Muscle layer of duodenum (tissue), 2 donors: Measurements from ENCODE around the gene PTPN12.
A peak's percentile ranks its signal among the peaks of the same experiment; 100 is the strongest.
"Not testable (repeated sequence)": the region's sequence is repeated elsewhere in the genome, so short reads cannot be mapped to it uniquely, and the experiment has no call there.

Source experiments
- H3K27ac ChIP-seq: one replicate; pipeline ENCODE4 v1.7.0; 2013; ENCODE audit warnings: mild to moderate bottlenecking, low read length
- H3K27me3 ChIP-seq: one replicate; pipeline ENCODE4 v1.7.0; 2013; ENCODE audit warnings: low read depth, mild to moderate bottlenecking, control low read depth, low read length
- H3K36me3 ChIP-seq, 2 donors: one replicate each; pipeline ENCODE4 v1.7.0; 2013; ENCODE audit warnings: low read length in 2 of 2, control low read depth in 1 of 2, mild to moderate bottlenecking in 1 of 2; ENCODE audit not compliant: insufficient read depth in 2 of 2, control insufficient read depth in 1 of 2
- H3K4me1 ChIP-seq, 2 donors: one replicate each; pipeline ENCODE4 v1.7.0; 2013; ENCODE audit warnings: low read length in 2 of 2, mild to moderate bottlenecking in 2 of 2, control low read depth in 1 of 2, moderate library complexity in 1 of 2; ENCODE audit not compliant: insufficient read depth in 2 of 2, control insufficient read depth in 1 of 2
- H3K4me3 ChIP-seq, 2 donors: one replicate each; pipeline ENCODE4 v1.7.0; 2013; ENCODE audit warnings: low read length in 2 of 2, low read depth in 1 of 2, mild to moderate bottlenecking in 1 of 2
- H3K9me3 ChIP-seq, 2 donors: one replicate each; pipeline ENCODE4 v1.7.0; 2013; ENCODE audit warnings: low read length in 2 of 2, control low read depth in 1 of 2, mild to moderate bottlenecking in 1 of 2; ENCODE audit not compliant: control insufficient read depth in 1 of 2
- donor health status: healthy.

The PTPN12 gene

DNA sequence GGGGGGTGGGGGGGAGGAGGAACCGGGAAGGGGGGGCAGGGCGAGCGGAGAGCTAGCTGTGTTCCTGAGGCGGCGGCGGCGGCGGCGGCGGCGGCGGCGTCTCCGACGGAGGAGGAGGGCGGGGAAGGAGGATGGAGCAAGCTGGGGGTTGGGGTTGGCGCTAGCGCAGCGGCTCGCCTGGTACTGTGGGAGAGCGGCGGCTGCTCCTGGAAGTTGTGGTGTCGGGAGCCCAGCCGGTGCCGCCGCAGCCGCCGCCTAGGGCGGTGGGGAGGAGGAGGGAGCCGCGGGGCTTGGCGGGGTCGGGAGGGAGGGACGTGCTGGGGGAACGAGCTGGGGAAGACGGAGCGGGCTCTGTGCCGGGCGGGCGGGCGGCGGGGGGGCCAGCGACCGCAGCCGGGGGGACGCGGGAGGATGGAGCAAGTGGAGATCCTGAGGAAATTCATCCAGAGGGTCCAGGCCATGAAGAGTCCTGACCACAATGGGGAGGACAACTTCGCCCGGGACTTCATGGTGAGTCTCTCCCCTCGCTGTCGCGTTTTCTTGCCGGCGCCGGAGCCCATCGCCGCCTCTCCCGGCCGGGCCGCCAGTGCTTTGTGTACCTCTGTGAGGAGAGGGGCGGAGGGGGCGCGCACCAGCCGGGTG is at the start of gene PTPN12:
PTPN12 (plus strand) TSS at position 160 of the 642 bp plus-strand sequence; CDS start at position 412, 252 bp downstream.
- no peaks in the 10 kb centered on the region for H3K27me3 ChIP-seq
- H3K36me3 ChIP-seq = peaks cover 0 to 12% of the 10 kb centered on the region in 2 donors
- no peaks in the 10 kb centered on the region for H3K9me3 ChIP-seq
- peak within 1 kb of the TSS; percentile 97 to 99 for H3K4me3 ChIP-seq
- peaks cover 0 to 25% of the 10 kb centered on the region in 2 donors for H3K4me1 ChIP-seq
- peak within 1 kb of the TSS; percentile 99 for H3K27ac ChIP-seq

DNA sequence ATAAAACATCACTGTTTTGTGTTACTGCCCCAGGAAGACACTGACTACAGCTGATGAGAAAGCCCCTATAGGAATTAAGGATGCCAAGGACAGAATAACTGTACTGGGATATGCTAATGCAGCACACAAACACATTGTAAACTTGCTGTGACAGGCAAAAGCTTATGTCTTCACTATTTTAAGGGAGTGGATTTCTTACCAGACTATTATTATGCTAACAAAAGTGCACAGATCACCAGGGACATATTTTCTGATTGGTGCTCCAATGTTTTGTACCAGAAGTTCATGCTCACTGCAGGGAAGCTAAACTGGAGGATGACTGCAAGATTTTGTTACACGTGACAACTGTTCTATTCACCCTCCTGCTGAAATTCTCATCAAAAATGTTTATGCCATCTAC is 48.1 kb upstream of the PTPN12 start:
- Histone ChIP-seq H3K27me3 (no peaks in the 10 kb centered on the region), H3K27ac (no peak overlapping the region), H3K4me1 (no peaks in the 10 kb centered on the region), H3K36me3 (no peaks in the 10 kb centered on the region), H3K9me3 (no peaks in the 10 kb centered on the region), H3K4me3 (no peak overlapping the region)

DNA sequence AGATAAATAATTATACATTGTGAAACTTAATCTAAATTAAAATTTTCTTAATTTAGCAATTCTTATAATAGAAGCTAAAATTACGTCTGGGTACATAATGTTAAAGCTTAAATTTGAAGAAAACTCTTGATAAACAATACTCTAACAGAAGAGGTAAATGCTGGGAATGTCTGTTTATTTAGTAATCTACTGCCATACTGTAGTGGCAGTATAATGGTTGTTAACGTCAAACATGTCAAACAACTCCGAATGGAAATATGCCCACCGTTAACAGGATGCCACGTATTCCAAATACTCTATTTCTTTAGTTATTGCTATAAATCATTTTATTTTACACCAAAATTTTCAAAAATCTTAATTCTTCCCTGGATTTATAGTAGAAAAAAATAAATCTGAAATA is 40.0 kb upstream of the PTPN12 start:
- Histone ChIP-seq H3K27me3 (no peaks in the 10 kb centered on the region), H3K27ac (no peak overlapping the region), H3K4me3 (no peak overlapping the region), H3K36me3 (no peaks in the 10 kb centered on the region), H3K4me1 (no peaks in the 10 kb centered on the region), H3K9me3 (peaks cover 0 to 4% of the 10 kb centered on the region in 2 donors)

DNA sequence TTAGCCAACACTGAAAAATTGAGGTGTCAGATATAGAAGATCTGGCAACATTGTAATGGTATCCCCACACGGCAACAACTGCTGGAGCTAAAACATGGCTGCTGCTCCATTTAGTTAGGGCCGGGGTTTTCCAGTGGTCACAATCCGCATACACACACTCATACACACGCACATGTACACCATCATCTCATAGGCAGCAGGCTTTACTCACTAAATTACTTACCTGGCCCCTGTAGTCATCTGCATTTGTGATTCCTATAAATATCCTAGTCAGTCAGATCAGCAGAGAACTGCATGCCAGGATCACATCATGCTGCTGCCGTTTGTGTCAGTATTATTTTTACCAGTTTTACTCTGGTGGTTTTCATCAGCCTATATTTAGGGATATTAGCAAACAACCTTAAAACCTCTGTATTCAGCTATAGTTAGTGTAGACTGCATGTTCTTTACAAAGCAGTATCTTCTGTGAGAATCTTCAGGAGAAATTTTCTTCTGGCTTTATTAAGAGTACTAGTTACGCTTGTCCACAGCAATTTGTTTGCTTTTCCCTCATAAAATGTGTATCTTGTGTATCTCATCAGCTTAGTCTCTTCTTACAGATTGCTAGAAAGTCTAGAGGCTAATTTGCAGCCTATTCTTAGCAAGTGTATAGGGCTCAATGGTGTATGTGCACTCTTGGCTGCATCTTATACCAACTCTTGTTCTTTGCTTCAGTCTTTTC is 38.3 kb upstream of the PTPN12 start:
- Histone ChIP-seq H3K4me3 (no peak overlapping the region), H3K9me3 (peaks cover 0 to 4% of the 10 kb centered on the region in 2 donors)

DNA sequence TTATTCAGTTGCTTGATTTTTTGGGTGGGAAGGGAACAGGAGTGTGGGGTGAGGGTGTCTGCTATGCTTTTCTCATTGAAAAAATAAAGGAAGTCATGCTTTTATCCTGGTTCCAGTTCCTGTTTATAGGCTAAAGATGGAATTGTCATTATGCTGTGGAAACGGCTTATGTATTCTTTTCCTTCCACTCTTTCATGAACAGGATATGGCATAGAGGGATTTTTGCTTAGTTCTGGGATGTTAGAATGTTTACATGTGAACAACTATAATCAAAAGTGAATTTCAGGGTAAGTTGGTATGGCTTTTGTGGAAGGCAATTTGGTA is 35.9 kb upstream of the PTPN12 start:
- Histone ChIP-seq H3K4me3 (no peak overlapping the region), H3K27me3 (no peaks in the 10 kb centered on the region), H3K4me1 (no peaks in the 10 kb centered on the region), H3K36me3 (no peaks in the 10 kb centered on the region), H3K27ac (no peak overlapping the region), H3K9me3 (no peaks in the 10 kb centered on the region)

More for the DNA sequence above, 38.3 kb upstream of the PTPN12 start:
- Histone ChIP-seq H3K27me3 (no peaks in the 10 kb centered on the region), H3K4me1 (no peaks in the 10 kb centered on the region), H3K27ac (no peak overlapping the region), H3K36me3 (no peaks in the 10 kb centered on the region)

DNA sequence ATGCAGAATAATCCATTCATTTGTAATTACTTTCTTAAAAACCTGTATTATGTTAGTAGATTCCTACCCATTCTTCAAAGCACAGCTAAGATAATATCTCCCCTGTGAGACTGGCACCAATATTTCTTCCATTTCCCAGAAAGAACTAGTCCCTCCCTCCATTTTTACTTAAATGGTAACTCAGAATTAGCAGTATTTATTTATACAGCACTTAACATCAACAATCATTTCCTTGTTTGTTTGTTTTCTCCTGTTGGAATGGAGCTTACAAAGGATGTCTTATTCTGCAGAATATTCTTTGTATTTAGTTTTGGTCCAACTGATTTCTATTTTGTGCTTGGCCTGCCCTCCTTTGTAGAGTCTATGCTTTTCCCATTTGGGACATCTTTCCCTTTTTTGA is 32.1 kb upstream of the PTPN12 start:
- Histone ChIP-seq H3K4me3 (no peak overlapping the region), H3K4me1 (no peaks in the 10 kb centered on the region), H3K9me3 (no peaks in the 10 kb centered on the region), H3K27me3 (no peaks in the 10 kb centered on the region), H3K36me3 (no peaks in the 10 kb centered on the region), H3K27ac (no peak overlapping the region)

DNA sequence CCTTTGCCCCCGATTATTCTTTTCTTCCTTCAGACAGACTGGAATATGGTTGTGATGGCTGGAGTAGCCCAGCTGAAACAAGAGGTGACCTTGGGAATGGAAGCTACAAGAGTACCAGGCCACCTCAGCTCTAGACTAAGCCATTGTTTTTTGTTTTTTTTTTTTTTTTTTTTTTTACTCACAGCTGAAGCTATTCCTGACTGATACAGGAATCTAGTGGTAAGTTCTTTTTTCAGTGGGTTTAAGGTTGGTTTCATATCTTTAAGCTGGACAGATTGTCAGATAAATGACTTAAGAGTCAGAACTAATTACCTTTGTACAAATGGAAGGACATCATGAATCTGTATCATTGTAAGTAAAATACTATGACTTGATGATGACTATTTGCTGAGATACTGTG is 30.2 kb upstream of the PTPN12 start:
- H3K27me3 ChIP-seq = no peaks in the 10 kb centered on the region
- no peaks in the 10 kb centered on the region for H3K4me1 ChIP-seq
- H3K4me3 ChIP-seq = no peak overlapping the region
- H3K9me3 ChIP-seq = no peaks in the 10 kb centered on the region
- H3K27ac ChIP-seq = no peak overlapping the region
- no peaks in the 10 kb centered on the region for H3K36me3 ChIP-seq

DNA sequence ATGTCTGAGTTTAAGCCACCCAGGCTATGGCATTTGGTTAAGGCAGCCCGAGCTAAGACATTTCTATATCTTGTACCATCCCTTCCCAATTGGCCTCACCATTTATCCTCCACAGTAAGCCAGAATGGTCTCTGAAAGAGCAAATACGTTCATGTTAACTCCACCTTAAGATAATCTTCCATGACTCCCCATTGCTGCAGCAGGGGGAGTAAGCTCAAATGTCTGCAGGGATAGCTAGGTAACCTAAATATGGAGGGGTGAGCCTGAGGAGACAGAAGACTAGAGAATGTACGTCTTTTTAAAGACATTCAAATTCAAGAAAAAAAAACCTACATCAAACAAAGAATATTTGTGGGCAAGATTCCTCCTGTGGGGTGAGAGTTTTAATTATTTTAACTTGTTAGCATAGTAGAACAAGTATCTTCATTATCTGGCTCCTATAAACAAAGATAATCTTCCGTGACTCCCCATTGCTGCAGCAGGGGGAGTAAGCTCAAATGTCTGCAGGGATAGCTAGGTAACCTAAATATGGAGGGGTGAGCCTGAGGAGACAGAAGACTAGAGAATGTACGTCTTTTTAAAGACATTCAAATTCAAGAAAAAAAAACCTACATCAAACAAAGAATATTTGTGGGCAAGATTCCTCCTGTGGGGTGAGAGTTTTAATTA is 24.0 kb upstream of the PTPN12 start:
- not testable (repeated sequence) for H3K9me3 ChIP-seq, H3K4me3 ChIP-seq, H3K36me3 ChIP-seq

DNA sequence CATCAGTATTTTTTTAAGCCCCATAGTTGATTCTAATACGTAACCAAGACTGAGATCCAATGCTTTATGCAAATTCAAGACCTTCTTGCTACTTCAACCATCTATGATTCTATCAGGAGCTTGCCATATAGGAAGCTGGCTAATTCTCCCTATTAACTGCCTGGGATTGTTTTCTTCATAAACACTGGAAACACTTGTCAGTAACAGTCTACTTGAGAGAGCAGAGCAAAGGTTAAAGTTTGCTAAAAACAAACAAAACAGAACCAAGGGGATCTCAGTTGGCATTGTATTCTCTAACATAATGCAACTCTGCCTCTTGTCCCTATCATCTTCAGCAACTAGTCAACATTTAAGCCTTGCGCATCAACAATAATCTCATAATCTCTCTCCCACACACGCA is 21.0 kb upstream of the PTPN12 start:
- Histone ChIP-seq H3K27me3 (no peaks in the 10 kb centered on the region), H3K4me3 (no peak overlapping the region), H3K36me3 (no peaks in the 10 kb centered on the region), H3K27ac (no peak overlapping the region), H3K9me3 (no peaks in the 10 kb centered on the region), H3K4me1 (no peaks in the 10 kb centered on the region)

More for the DNA sequence above, 24.0 kb upstream of the PTPN12 start:
- H3K4me1 ChIP-seq, H3K27me3 ChIP-seq, H3K27ac ChIP-seq: not testable (repeated sequence)

DNA sequence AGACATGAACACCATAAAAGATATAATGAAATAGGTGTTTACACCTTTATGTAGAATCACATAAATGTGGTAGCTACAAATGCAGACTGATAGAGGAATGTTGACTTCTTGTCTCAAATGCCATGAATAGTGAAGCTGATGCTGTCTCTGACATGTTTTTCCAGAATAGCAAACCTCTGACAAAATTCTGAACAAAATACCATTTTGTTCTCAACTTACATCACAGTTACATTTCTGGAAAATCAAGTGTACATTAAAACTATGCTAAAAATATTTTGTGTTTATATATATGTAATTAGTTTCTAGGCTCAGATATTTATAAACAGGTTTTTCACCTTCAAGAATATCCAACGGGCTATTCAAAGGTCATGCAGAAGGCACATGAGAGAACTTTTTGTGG is 16.8 kb upstream of the PTPN12 start:
- H3K9me3 ChIP-seq = no peaks in the 10 kb centered on the region
- no peaks in the 10 kb centered on the region for H3K4me1 ChIP-seq

DNA sequence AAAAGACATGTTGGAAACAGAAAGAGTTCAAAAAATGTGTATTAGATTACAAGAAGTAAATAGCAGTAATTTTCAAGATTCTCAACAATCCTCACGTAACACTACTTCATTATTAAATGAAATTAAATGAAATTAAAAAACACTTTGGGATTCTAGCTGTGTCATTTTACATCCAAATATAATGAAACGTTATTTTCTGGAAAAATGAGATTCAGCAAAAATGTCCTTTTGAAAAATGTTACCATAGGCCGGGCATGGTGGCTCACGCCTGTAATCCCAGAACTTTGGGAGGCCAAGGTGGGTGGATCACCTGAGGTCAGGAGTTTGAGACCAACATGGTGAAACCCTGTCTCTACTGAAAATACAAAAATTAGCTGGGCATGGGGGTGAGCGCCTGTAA is 15.6 kb upstream of the PTPN12 start:
- not testable (repeated sequence) for H3K27ac ChIP-seq, H3K36me3 ChIP-seq, H3K27me3 ChIP-seq, H3K4me3 ChIP-seq, H3K4me1 ChIP-seq, H3K9me3 ChIP-seq

More for the DNA sequence above, 16.8 kb upstream of the PTPN12 start:
- Histone ChIP-seq H3K27ac (no peak overlapping the region), H3K4me3 (no peak overlapping the region), H3K36me3 (no peaks in the 10 kb centered on the region), H3K27me3 (no peaks in the 10 kb centered on the region)
